ENCODE data around the gene CEP72.

CEP72 gene

DNA sequence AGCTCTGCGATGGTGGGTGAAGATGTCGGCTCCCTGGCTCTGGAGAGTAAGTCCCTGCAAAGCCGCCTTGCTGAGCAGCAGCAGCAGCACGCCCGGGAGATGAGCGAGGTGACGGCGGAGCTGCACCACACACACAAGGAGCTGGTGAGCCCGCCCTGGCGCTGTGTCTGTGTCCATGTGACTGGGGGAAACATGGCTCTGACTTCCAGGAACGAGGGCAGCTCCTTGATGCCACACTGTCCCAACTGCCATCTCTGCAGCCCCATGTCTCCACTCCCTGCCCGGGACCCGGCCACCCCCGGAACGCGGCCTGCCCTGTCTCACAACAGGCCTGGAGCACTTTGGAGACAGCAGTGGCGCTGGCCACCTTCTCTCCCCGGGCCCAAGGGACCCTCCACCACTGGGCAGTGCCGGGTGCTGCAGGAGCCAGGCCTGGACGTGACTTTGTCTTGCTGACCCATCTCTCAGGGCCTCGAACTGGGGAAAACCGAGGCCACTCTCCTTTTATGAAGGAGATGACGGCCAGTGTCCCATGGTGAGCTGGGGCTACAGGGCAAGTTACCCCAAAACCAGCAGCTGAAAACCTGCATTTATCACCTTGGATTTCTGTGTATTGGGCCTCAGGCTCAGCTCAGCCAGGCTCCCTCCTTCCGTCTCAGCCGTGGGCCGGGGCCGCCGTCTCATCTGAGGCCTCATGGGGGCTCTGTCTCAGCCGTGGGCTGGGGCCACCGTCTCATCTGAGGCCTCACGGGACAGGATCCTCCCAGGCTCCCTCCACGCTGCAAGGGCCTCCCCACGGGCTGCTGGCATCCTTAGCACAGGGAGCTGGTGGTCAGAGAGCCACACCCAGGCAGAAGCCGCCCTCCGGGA is 28.6 kb downstream of the CEP72 start:
- TF ChIP-seq, protein P1, sequence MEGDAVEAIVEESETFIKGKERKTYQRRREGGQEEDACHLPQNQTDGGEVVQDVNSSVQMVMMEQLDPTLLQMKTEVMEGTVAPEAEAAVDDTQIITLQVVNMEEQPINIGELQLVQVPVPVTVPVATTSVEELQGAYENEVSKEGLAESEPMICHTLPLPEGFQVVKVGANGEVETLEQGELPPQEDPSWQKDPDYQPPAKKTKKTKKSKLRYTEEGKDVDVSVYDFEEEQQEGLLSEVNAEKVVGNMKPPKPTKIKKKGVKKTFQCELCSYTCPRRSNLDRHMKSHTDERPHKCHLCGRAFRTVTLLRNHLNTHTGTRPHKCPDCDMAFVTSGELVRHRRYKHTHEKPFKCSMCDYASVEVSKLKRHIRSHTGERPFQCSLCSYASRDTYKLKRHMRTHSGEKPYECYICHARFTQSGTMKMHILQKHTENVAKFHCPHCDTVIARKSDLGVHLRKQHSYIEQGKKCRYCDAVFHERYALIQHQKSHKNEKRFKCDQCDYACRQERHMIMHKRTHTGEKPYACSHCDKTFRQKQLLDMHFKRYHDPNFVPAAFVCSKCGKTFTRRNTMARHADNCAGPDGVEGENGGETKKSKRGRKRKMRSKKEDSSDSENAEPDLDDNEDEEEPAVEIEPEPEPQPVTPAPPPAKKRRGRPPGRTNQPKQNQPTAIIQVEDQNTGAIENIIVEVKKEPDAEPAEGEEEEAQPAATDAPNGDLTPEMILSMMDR (IDR thresholded peaks at IDR 0.05; ENCODE audit: low read depth, low read length, missing control alignments) = no peak

GRCh38 chr5:641331-641765 is 29.2 kb downstream of the CEP72 start:
- no peak for DNase-seq (ENCODE audit: extremely low read depth, low read depth)
- no peak overlapping the region for H3K4me3 ChIP-seq (replicated peaks; ENCODE audit: low read depth, low read length)
- TF ChIP-seq, protein P1 (IDR thresholded peaks at IDR 0.05; ENCODE audit: low read depth, low read length, missing control alignments) = no peak

More for the DNA sequence above, 28.6 kb downstream of the CEP72 start:
- DNase-seq (ENCODE audit: extremely low read depth, low read depth) = no peak
- H3K4me3 ChIP-seq (replicated peaks; ENCODE audit: low read depth, low read length) = no peak overlapping the region

GRCh38 chr5:642481-642880 is 30.3 kb downstream of the CEP72 start:
- H3K4me3 ChIP-seq (replicated peaks; ENCODE audit: low read depth, low read length) = no peak overlapping the region
- DNase-seq (ENCODE audit: extremely low read depth, low read depth) = no peak
- TF ChIP-seq, protein P1 (IDR thresholded peaks at IDR 0.05; ENCODE audit: low read depth, low read length, missing control alignments) = no peak

DNA sequence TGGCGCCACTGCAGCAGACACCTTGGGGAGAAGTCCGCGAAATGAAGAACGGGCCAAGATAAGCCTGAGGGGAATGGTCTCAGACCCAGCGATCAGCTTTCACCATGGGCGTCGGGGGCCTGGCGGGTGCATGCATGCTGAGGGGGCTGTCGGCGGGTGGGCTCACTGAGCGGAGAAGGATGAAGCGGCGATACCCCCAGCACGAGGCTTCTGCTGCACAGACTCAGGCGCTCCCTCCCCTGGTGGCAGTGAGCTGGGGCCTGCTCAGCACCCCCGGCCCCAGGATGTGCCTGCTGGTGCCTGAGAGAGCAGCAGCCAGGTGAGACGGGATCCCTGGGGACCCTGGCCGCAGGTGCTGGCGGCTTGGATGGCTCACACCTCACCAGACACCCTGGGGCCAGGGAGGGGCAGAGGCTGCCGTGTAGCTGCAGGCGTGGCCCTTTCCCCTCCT is 31.2 kb downstream of the CEP72 start:
- no peak overlapping the region for H3K4me3 ChIP-seq (replicated peaks; ENCODE audit: low read depth, low read length)
- TF ChIP-seq, protein P1 (IDR thresholded peaks at IDR 0.05; ENCODE audit: low read depth, low read length, missing control alignments) = no peak
- no peak for DNase-seq (ENCODE audit: extremely low read depth, low read depth)

GRCh38 chr5:643811-644271 is 31.7 kb downstream of the CEP72 start:
- DNase-seq (ENCODE audit: extremely low read depth, low read depth) = no peak
- TF ChIP-seq, protein P1 (IDR thresholded peaks at IDR 0.05; ENCODE audit: low read depth, low read length, missing control alignments) = no peak
- no peak overlapping the region for H3K4me3 ChIP-seq (replicated peaks; ENCODE audit: low read depth, low read length)

DNA sequence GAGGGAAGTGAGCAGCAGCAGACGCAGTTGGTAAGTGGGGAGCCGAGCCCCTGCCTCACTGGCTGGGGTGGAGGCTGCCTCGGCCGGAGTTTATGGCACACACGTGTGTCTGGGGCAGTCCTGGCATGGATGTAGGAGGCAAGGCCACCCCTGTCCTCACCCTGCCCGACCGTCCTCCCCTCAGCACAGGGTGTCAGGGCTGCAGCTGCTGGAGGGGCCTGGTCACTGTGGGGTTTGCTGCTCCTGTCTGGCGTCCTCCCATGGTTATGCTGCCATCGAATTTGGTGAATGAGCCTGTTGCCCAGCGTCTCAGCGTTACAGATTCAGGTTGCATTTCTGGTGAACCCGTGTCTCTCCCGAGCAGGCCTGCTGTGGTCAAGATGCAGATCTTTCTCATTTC is 32.4 kb downstream of the CEP72 start:
- DNase-seq (ENCODE audit: extremely low read depth, low read depth) = no peak
- no peak overlapping the region for H3K4me3 ChIP-seq (replicated peaks; ENCODE audit: low read depth, low read length)
- TF ChIP-seq, protein P1 (IDR thresholded peaks at IDR 0.05; ENCODE audit: low read depth, low read length, missing control alignments) = no peak

All from HFF-Myc (cell line).